SU-DHL-6 (cell line): ENCODE results near the gene DAPL1.

Experiments
- EZH2phosphoT487 ChIP-seq: fragments of 200-600 bp; sonication (generic), shearing (Covaris generic); conservative IDR thresholded peaks from 2 replicates; pipeline ENCODE4 v1.6.1; 2018; ENCODE audit warnings: mild to moderate bottlenecking, antibody characterized with exemption, low read length, moderate library complexity, mixed read lengths
- TF ChIP-seq, protein P1 (sequence below): fragments of 200-600 bp; sonication (generic); IDR thresholded peaks from one replicate; pipeline ENCODE4 v1.5.1; 2017; ENCODE audit warnings: antibody characterized with exemption, mild to moderate bottlenecking, low read length, moderate library complexity; ENCODE audit not compliant: insufficient read depth, poor library complexity, severe bottlenecking

DNA sequence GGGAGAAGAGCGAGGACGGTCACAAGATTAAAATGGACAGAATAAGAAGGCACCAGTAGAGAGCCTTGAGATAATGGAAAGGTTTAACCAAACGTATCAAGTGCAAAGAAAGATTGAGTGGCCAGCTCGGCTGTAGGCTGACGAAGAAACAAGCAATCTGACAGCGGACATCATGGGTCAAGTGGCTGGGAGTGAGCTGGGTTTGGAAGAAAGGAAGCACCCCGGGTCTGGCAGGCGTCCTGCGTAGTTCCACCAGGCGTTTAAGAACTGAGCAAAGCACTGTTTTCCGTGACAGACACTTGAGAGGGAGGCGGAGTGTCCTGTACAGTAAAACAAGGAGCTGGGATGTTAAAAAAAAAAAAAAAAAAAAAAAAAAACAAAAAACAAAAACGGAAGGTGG lies 27.1 kb downstream of the DAPL1 start:
- TF ChIP-seq, protein P1, sequence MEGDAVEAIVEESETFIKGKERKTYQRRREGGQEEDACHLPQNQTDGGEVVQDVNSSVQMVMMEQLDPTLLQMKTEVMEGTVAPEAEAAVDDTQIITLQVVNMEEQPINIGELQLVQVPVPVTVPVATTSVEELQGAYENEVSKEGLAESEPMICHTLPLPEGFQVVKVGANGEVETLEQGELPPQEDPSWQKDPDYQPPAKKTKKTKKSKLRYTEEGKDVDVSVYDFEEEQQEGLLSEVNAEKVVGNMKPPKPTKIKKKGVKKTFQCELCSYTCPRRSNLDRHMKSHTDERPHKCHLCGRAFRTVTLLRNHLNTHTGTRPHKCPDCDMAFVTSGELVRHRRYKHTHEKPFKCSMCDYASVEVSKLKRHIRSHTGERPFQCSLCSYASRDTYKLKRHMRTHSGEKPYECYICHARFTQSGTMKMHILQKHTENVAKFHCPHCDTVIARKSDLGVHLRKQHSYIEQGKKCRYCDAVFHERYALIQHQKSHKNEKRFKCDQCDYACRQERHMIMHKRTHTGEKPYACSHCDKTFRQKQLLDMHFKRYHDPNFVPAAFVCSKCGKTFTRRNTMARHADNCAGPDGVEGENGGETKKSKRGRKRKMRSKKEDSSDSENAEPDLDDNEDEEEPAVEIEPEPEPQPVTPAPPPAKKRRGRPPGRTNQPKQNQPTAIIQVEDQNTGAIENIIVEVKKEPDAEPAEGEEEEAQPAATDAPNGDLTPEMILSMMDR: no peak
- TF ChIP-seq EZH2phosphoT487: no peak
